Gastrocnemius medialis (tissue), 4 donors: Measurements from ENCODE around the gene GCN1.

ENCODE experiments used
- POLR2A ChIP-seq, 2 donors: fragments of 450-650 bp; IDR thresholded peaks; one replicate each; pipeline ENCODE4 v1.6.1; 2017; ENCODE audit warnings: antibody characterized with exemption in 2 of 2, mild to moderate bottlenecking in 2 of 2, moderate library complexity in 2 of 2
- TF ChIP-seq, protein P1 (sequence below), 5 experiments: fragments of 450-650 bp in 3 of 5; fragments of 200-600 bp in 2 of 5; sonication (generic) in 2 of 5; IDR thresholded peaks in 4 of 5; conservative IDR thresholded peaks in 1 of 5; 1 replicate in 4 of 5; 2 replicates in 1 of 5; pipeline ENCODE4 v1.5.1; 2016 to 2019; ENCODE audit warnings: antibody characterized with exemption in 5 of 5, mild to moderate bottlenecking in 3 of 5, moderate library complexity in 3 of 5

DNA sequence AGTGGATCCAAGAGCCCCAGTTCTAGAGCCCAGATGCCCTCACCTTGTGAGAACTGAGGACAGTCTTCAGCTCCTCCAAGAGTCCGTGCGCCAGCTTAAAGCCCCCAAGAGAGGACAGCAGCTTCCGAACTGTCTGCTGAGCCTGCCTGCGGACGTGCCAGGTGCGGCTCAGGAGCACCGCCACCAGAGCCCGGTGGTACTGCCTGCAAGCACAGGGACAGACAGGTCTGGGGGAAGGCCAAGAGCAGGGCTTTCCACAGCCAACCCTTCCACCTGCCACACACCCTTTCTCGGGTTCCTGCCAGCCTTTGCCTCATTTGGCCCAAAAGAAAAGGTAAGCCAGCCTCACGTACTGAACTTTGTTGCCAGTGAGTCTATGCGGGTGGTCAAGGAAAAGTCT, 30.2 kb downstream of the GCN1 start:
- TF ChIP-seq, protein P1, sequence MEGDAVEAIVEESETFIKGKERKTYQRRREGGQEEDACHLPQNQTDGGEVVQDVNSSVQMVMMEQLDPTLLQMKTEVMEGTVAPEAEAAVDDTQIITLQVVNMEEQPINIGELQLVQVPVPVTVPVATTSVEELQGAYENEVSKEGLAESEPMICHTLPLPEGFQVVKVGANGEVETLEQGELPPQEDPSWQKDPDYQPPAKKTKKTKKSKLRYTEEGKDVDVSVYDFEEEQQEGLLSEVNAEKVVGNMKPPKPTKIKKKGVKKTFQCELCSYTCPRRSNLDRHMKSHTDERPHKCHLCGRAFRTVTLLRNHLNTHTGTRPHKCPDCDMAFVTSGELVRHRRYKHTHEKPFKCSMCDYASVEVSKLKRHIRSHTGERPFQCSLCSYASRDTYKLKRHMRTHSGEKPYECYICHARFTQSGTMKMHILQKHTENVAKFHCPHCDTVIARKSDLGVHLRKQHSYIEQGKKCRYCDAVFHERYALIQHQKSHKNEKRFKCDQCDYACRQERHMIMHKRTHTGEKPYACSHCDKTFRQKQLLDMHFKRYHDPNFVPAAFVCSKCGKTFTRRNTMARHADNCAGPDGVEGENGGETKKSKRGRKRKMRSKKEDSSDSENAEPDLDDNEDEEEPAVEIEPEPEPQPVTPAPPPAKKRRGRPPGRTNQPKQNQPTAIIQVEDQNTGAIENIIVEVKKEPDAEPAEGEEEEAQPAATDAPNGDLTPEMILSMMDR (IDR thresholded peaks at IDR 0.05 in 4 of 5, conservative IDR thresholded peaks at IDR 0.05 in 1 of 5): no peak
- TF ChIP-seq POLR2A (IDR thresholded peaks at IDR 0.05): no peak
